EL (cell line): ENCODE measurements around the gene RYR1.
A peak's percentile ranks its signal among the peaks of the same experiment; 100 is the strongest.
"Not testable (repeated sequence)": the region's sequence is repeated elsewhere in the genome, so short reads cannot be mapped to it uniquely, and the experiment has no call there.

Experiments
- DNase-seq: peaks from one replicate; pipeline ENCODE4 v3.0.0-alpha.2; 2016

Gene RYR1

GRCh38 chr19:38577826-38578225, 144.3 kb downstream of the RYR1 start:
- DNase-seq = no peak

DNA sequence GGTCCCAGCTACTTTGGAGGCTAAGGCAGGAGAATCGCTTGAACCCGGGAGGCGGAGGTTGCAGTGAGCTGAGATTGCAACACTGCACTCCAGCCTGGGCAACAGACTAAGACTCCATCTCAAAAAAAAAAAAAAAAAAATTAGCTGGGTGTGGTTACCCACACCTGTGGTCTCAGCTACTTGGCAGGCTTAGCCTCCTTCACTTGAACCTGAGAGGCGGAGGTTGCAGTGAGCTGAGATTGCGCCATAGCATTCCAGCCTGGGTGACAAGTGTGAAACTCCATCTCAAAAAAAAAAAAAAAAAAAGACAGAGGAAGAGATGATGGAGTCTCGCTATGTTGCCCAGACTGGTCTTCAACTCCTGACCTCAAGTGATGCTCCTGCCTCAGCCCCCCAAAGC, 145.8 kb downstream of the RYR1 start:
- DNase-seq = not testable (repeated sequence)

DNA sequence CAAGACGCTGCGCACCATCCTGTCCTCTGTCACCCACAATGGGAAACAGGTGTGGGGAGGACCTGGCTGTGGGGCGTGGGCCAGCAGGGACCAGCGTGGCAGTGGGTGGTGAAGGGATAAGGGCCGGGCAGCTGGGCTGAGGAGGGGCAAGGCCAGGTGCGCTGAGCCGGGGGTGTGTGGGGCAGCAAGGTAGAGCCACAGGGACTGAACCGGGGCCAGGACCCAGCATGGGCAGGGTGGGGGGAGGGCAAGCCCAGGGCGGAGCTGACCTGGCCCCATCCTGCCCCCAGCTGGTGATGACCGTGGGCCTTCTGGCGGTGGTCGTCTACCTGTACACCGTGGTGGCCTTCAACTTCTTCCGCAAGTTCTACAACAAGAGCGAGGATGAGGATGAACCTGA, 146.6 kb downstream of the RYR1 start:
- no peak for DNase-seq

DNA sequence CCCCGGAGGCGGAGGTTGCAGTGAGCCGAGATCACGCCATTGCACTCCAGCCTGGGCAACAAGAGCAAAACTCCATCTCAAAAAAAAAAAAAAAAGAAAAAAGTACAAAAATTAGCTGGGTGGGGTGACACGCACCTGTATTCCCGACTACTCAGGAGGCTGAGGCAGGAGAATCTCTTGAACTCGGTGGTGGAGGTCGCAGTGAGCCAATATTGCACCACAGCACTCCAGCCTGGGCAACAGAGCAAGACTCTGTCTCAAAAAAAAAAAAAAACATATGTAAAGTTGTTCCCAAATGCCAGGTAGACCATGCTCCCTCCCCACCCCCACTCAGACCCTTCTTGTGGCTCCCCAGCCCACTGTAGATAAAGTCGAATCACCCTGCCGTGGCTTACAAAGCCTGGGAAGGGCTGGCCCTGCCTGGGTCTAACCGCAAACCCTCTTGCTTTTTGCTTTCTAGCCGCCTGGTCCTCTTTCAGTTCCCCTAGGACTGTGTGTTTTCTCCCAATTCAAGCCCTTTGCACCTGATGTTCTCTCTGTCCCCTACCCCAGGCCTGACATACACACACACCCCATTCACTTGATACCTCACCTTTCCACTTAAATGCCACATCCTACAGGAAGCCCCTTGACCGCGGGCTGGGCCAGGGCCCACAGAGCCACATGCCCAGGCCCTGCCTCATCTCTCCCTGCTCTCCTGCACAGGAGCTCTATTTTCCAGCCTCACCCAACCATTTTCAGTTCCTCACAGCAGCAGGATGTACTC, 149.9 kb downstream of the RYR1 start:
- DNase-seq = no peak

- DNase-seq = no peak
These were observed 150.5 kb downstream of the RYR1 start for GRCh38 chr19:38583985-38584305.

GRCh38 chr19:38587562-38587961, 154.1 kb downstream of the RYR1 start:
- DNase-seq = no peak

DNA sequence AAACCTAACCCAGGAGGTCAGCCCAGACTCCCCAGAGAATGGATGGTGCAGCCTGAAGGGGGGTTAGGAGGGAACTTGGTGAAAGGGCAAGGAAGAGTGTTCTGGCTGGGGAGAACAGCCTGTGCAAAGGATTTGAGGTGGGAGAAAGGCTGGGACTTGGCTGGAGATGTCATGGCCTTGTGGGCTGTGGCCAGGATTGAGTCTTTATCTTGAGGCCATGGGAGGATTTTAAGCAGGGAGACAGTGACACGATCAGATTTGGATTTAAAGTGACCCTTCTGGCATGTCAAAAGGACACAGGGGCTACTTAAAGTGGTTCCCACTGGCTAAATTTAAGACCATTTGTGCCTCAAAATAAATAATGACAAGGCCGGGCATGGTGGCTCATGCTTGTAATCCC, 154.6 kb downstream of the RYR1 start:
- no peak for DNase-seq

DNA sequence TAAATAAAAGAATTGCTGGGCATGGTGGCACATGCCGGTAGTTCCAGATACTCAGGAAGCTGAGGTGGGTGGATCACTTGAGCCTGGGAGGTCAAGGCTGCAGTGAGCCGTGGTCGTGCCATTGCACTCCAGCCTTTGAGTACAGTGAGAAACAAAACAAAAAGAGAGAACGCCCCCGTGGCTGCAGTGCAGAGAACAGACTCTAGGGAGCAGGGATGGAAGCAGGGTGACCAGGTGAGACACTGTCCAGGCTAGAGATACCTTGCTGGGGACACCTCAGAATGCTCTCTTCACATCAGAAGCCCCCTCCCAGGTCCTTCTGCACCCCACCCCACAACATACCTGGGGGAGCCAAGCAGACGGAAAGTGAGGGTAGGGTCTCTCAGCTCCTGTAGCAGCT, 159.4 kb downstream of the RYR1 start:
- no peak for DNase-seq

DNA sequence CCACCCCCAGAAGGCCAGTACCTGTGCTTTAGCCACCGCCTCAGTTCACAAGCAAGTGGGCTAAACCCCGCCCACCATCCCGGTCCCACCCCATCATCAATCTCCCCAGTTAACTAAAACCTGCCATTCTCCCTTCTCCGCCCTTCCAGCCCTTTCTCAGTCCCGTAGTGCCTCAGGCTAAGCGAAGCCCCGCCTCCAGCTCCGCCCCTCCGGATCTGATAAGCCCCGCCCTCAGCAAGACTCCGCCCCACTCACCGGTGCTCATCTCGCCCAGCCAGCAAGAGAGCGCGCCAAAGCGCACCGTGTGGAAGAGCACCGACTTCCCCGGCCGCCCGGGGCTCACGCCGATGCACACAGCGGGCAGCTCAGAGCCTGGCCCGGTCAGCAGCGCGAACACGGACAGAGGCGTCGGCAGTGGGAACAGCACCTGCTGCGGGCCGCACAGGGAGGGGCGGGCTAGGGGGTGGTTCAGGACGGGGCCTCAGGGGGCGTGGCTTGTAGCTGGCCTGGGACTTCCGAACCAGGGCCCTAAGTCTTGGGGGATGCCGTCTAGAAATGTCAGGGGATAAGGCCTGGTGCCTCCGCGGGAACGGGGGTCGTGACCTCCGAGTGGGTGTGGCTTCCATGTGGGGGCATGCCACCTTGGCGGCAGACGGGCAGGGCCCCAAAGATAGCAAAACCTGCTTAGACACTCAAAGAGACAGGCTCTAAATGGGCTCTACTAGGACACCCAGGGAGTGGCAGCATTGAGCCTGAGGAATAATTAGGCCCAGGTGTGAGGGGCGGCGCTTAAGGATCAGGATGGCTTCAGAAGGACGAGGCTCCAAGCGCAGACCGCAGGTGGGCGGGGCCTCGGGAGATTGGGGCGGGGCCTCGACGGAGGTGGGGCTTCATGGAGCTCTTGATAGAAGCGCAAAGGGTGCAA, 162.8 kb downstream of the RYR1 start:
- DNase-seq = peak; percentile 18

GRCh38 chr19:38597075-38597474, 163.6 kb downstream of the RYR1 start:
- DNase-seq = no peak

GRCh38 chr19:38599722-38600121, 166.2 kb downstream of the RYR1 start:
- no peak for DNase-seq

DNA sequence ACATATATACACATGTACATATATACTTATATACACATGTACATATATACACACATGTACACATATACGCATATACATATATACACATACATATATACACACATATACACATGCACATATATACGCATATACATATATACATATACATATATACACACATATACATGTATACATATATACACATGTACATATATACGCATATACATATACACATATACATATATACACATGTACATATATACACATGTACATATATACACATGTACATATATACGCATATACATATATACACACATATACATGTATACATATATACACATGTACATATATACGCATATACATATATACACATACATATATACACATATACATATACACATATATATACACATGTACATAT, 169.4 kb downstream of the RYR1 start:
- not testable (repeated sequence) for DNase-seq

GRCh38 chr19:38606131-38606530, 172.6 kb downstream of the RYR1 start:
- DNase-seq = no peak

- DNase-seq = no peak
These were observed 180.8 kb downstream of the RYR1 start for GRCh38 chr19:38614289-38614688.

GRCh38 chr19:38615007-38615581, 181.6 kb downstream of the RYR1 start:
- no peak for DNase-seq

DNA sequence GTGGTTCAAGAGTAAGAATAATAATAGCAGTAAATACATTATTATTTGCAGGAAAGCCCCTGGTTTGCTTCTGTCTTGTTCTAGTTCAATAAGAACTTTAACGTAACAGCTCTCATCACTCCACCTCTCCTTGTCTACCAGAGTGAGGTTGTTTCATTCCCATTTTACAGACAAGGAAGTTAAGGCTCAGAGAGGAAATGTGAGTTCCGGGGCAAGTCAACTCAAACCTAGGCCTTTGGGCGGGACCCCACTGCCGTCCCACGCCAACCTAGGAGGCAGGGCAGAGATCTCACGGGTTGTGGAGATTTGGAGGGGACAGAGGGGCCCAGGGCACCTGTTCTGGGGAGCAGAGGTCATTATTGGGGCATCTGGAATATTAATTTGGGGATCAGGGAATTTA, 182.8 kb downstream of the RYR1 start:
- no peak for DNase-seq

- DNase-seq = no peak
These were observed 183.8 kb downstream of the RYR1 start for GRCh38 chr19:38617283-38617763.

GRCh38 chr19:38617764-38618589, 184.5 kb downstream of the RYR1 start, which contains the start of gene MAP4K1:
Gene MAP4K1 (minus strand): TSS chr19:38617953. CDS start chr19:38617895, 58 bp downstream.
- no peak for DNase-seq

GRCh38 chr19:38618590-38619360, 185.3 kb downstream of the RYR1 start, which contains the start of gene EIF3K:
Gene EIF3K (plus strand): TSS chr19:38619188. CDS start chr19:38619269, 81 bp downstream.
- peak; percentile 99 for DNase-seq

DNA sequence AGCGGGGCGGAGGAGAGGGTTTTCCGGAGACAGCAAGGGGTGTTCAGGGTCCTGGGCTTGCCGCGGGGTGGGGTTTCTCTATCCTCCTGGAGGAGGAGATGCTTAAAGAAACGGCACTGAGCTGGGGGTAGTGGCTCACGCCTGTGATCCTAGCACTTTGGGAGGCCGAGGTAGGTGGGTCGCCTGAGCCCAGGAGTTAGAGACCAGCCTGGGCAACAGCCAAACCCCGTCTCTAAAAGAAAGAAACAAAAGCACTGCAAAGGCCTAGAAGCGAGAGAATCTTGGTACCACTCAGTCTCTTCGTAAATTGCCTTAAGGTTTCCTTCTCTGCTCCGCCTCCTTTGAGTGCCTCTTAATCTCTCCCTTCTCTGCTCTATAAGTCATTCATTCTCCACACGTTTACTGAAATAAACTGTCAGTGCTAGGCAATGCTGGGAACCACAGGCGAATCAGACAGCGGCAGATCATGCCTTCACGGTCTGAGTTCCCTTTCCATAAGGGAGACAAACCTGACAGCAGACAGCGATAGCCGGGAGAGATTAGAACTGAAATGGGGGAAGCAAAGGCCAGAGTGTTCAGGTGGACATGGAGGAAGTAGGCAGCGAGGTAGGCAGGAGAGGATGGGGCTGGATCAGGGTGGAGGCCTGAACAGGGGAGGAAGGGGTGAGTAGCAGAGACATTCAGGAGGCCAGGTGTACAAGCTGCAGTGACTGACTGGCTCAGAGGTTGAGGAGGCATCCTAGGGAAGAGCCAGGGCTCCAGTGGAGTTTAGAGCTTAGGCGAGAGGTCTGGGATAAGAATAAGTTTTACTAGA, 186.1 kb downstream of the RYR1 start:
- no peak for DNase-seq

- DNase-seq = no peak
These were observed 191.3 kb downstream of the RYR1 start for GRCh38 chr19:38624822-38625221.
